Endothelial cell of umbilical vein (primary cell): ENCODE data around the gene HEXIM2. TPM values are rescaled to one million over a fixed set of nuclear protein-coding genes. Genes with fewer than 3 reads are reported as not detected.

ENCODE experiments used
- BruUV-seq: library from RNA; stranded (reverse); fragments of 400-500 nt; replicated peaks from 2 replicates; lab custom pipeline; 2021; lab: Mats Ljungman, UMichigan
- CTCF ChIA-PET: fragments of 300-600, 350-600 bp; sonication (Branson Sonifier 250); formaldehyde crosslinking; loops from one replicate; lab custom pipeline; 2021; ENCODE audit warnings: antibody characterized with exemption, inconsistent platforms; lab: Charles Lee
- POLR2A ChIA-PET: fragments of 300-600, 350-600 bp; sonication (Branson Sonifier 250); formaldehyde crosslinking; loops from one replicate; lab custom pipeline; 2021; ENCODE audit warnings: antibody characterized with exemption, inconsistent platforms; lab: Charles Lee
- DNase-seq: peaks from one replicate; pipeline ENCODE4 v3.0.0-alpha.2; 2011; ENCODE audit warnings: low read depth, low spot score
- FAIRE-seq: peaks from 2 replicates; lab custom pipeline; 2011; peaks lifted over from hg19 to GRCh38; lab: Jason Lieb, UNC
- H2AFZ ChIP-seq: 2 replicates; pipeline ENCODE4 v1.6.0; 2012; ENCODE audit warnings: low read depth, low read length, control low read depth, inconsistent platforms
- H3K27ac ChIP-seq: 2 replicates; pipeline ENCODE4 v1.5.1; 2011; ENCODE audit warnings: low read depth, mild to moderate bottlenecking, control low read depth, low read length, moderate library complexity; ENCODE audit not compliant: insufficient read depth
- H3K27me3 ChIP-seq, 2 experiments: 2 replicates each; pipeline versions ENCODE4 v1.6.0 to v1.6.1; 2011; ENCODE audit warnings: low read length in 2 of 2, mixed read lengths in 1 of 2; ENCODE audit not compliant: control insufficient read depth in 2 of 2, insufficient read depth in 2 of 2
- H3K36me3 ChIP-seq, 2 experiments: 2 replicates in 1 of 2; 3 replicates in 1 of 2; pipeline ENCODE4 v1.5.1; 2011; ENCODE audit warnings: low read length in 2 of 2, mild to moderate bottlenecking in 1 of 2, moderate library complexity in 1 of 2; ENCODE audit not compliant: control insufficient read depth in 2 of 2, insufficient read depth in 2 of 2; ENCODE audit errors: extremely low read depth in 1 of 2
- H3K4me1 ChIP-seq: 3 replicates; pipeline ENCODE4 v1.5.1; 2011; ENCODE audit warnings: mild to moderate bottlenecking, low read length; ENCODE audit not compliant: control insufficient read depth, insufficient read depth; ENCODE audit errors: extremely low read depth
- H3K4me2 ChIP-seq: 2 replicates; pipeline ENCODE4 v1.6.1; 2011; ENCODE audit warnings: low read length, control low read depth, mixed read lengths; ENCODE audit not compliant: insufficient read depth
- H3K4me3 ChIP-seq, 3 experiments: fragments of 200-600 bp in 1 of 3; sonication (generic), shearing (Covaris generic) in 1 of 3; replicated peaks in 1 of 3; 2 replicates each; pipeline ENCODE4 v1.5.1; 2011 to 2016; ENCODE audit warnings: control low read depth in 3 of 3, low read length in 3 of 3, mild to moderate bottlenecking in 2 of 3, inconsistent platforms in 1 of 3, low read depth in 1 of 3, moderate library complexity in 1 of 3; ENCODE audit not compliant: insufficient read depth in 1 of 3
- H3K79me2 ChIP-seq: 2 replicates; pipeline ENCODE4 v1.6.0; 2012; ENCODE audit warnings: low read length, inconsistent platforms; ENCODE audit not compliant: control insufficient read depth, insufficient read depth
- H3K9ac ChIP-seq: replicated peaks from 2 replicates; pipeline ENCODE3; 2011; ENCODE audit warnings: low read length, control low read depth; ENCODE audit not compliant: insufficient read depth; ENCODE audit errors: extremely low read depth
- H3K9me1 ChIP-seq: replicated peaks from 3 replicates; pipeline ENCODE4 v1.6.0; 2011; ENCODE audit warnings: mild to moderate bottlenecking, low read length; ENCODE audit not compliant: control insufficient read depth, insufficient read depth; ENCODE audit errors: extremely low read depth
- H3K9me3 ChIP-seq: replicated peaks from 2 replicates; pipeline ENCODE4 v1.5.1; 2012; ENCODE audit warnings: low read length, inconsistent platforms; ENCODE audit not compliant: control insufficient read depth, insufficient read depth
- H4K20me1 ChIP-seq: replicated peaks from 2 replicates; pipeline ENCODE3; 2011; ENCODE audit warnings: mild to moderate bottlenecking, low read length; ENCODE audit not compliant: control insufficient read depth, insufficient read depth; ENCODE audit errors: extremely low read depth
- CTCF ChIP-seq, 2 donors: IDR thresholded peaks; 1 replicate in 1 of 2; 2 replicates in 1 of 2; pipeline ENCODE4 v1.5.1; 2011; ENCODE audit warnings: low read length in 2 of 2, mild to moderate bottlenecking in 2 of 2, moderate library complexity in 2 of 2, control low read depth in 1 of 2, inconsistent platforms in 1 of 2, low read depth in 1 of 2; ENCODE audit not compliant: insufficient read depth in 1 of 2; ENCODE audit errors: extremely low read depth in 1 of 2
- EZH2 ChIP-seq: IDR thresholded peaks from 2 replicates; pipeline ENCODE4 v1.6.1; 2012; ENCODE audit warnings: borderline replicate concordance, low read depth, mild to moderate bottlenecking, moderate library complexity, low read length, inconsistent platforms; ENCODE audit not compliant: severe bottlenecking
- FOS ChIP-seq: IDR thresholded peaks from 2 replicates; pipeline ENCODE4 v1.6.1; 2011; ENCODE audit warnings: mild to moderate bottlenecking, low read length, moderate library complexity, borderline replicate concordance; ENCODE audit not compliant: insufficient read depth
- GATA2 ChIP-seq: IDR thresholded peaks from 2 replicates; pipeline ENCODE4 v1.7.0; 2011; ENCODE audit warnings: low read depth, mild to moderate bottlenecking, moderate library complexity, mixed read lengths, low read length; ENCODE audit not compliant: insufficient read length, insufficient read depth
- JUN ChIP-seq: IDR thresholded peaks from 2 replicates; pipeline ENCODE4 v1.6.1; 2011; ENCODE audit warnings: borderline replicate concordance, low read depth; ENCODE audit not compliant: insufficient read length, insufficient read depth
- MAX ChIP-seq: IDR thresholded peaks from 2 replicates; pipeline ENCODE4 v1.6.1; 2011; ENCODE audit not compliant: insufficient read depth, insufficient read length
- MYC ChIP-seq: IDR thresholded peaks from one replicate; pipeline ENCODE4 v1.6.1; 2011; ENCODE audit warnings: mild to moderate bottlenecking, low read depth, low read length
- POLR2A ChIP-seq: IDR thresholded peaks from 2 replicates; pipeline ENCODE4 v1.6.1; 2012; ENCODE audit warnings: low read depth, mild to moderate bottlenecking, control low read depth, low read length
- POLR2AphosphoS5 ChIP-seq: IDR thresholded peaks from 2 replicates; pipeline ENCODE4 v1.6.1; 2012; ENCODE audit warnings: low read depth, mild to moderate bottlenecking, control low read depth, low read length, moderate library complexity; ENCODE audit not compliant: insufficient read depth
- dilution Hi-C: fragments of 300-500 bp; cut with MboI; formaldehyde crosslinking; loops from one replicate; pipeline ENCODE4 v1.15.0; 2019; ENCODE audit warnings: low sequenced_read_pairs; ENCODE audit not compliant: extremely low pct_ligation_motif_present
- intact Hi-C: fragments of 100-400 bp; cut with micrococcal nuclease; formaldehyde crosslinking; loops from one replicate; pipeline ENCODE4 v1.10.0; 2022
- polyA plus RNA-seq, 4 experiments: library from polyadenylated mRNA; depleted of rRNA in 3 of 4; stranded (reverse) in 3 of 4; unstranded in 1 of 4; fragments of >200 nt; gene quantifications; 2 replicates each; pipeline versions ENCODE4 v1.2.1 to v1.2.3, GENCODE V29; 2011 to 2012; ENCODE audit warnings: missing spikeins in 1 of 4
- total RNA-seq: library from RNA; stranded (reverse); gene quantifications from 2 replicates; pipeline ENCODE4 v1.2.3, GENCODE V29; 2021

Gene HEXIM2
- total and polyA plus RNA-seq, 2 donors (not counting 3 experiments of a cell fraction or from before 2014, with no cell fraction given), result 2.9 to 3.8 TPM

GRCh38 chr17:45143767-45144198, 17.9 kb upstream of the HEXIM2 start:
- Histone ChIP-seq H3K4me3 (peak overlapping the region in 1 of 3 experiments; percentile 23), H3K36me3 (no peaks in the 10 kb centered on the region), H3K4me1 (peaks cover 9% of the 10 kb centered on the region), H3K27ac (no peak overlapping the region), H2AFZ (peak overlapping the region; percentile 27), H4K20me1 (no peaks in the 10 kb centered on the region), H3K9me3 (no peaks in the 10 kb centered on the region), H3K27me3 (no peaks in the 10 kb centered on the region), H3K79me2 (peaks cover 3% of the 10 kb centered on the region), H3K4me2 (no peak overlapping the region), H3K9ac (no peak overlapping the region), H3K9me1 (no peaks in the 10 kb centered on the region)
- TF ChIP-seq JUN (no peak), CTCF (IDR thresholded peaks at IDR 0.05; ENCODE audit: extremely low read depth in 1 of 2, insufficient read depth in 1 of 2, low read depth in 1 of 2, low read length in 2 of 2) (no peak), GATA2 (no peak), POLR2A (no peak), FOS (no peak), MAX (no peak), EZH2 (no peak), MYC (no peak), POLR2AphosphoS5 (no peak)
- dilution Hi-C loops, result no loop called here
- POLR2A ChIA-PET, result no interaction called here
- intact Hi-C loops, result loop anchor here (10.0 kb wide), 1 partner anchor 231 kb away; no protein-coding TSS in a partner anchor
- no TSS peak for BruUV-seq
- FAIRE-seq (no peak), DNase-seq (no peak)
- CTCF ChIA-PET, result interaction anchor here (2.5 to 10.4 kb wide), 2 partner anchors 7 to 54 kb away, joined by 9 to 393 read pairs; partner anchors contain the start of gene ACBD4
